CD14-positive monocyte (primary cell): Measurements from ENCODE around the gene PPIB. TPM values are rescaled to one million over a fixed set of nuclear protein-coding genes. Genes with fewer than 3 reads are reported as not detected.

ENCODE experiments used
- DNase-seq, 3 donors: peaks; one replicate each; pipeline ENCODE4 v3.0.0-alpha.2; 2011 to 2022
- H2AFZ ChIP-seq: 2 replicates; pipeline ENCODE4 v1.6.0; 2012; ENCODE audit warnings: mild to moderate bottlenecking, low read depth, low read length, inconsistent platforms; ENCODE audit not compliant: insufficient read depth, poor library complexity, severe bottlenecking
- H3K27ac ChIP-seq, 2 donors: 1 replicate in 1 of 2; 2 replicates in 1 of 2; pipeline ENCODE4 v1.5.1; 2012 to 2013; ENCODE audit warnings: low read length in 2 of 2, control low read depth in 1 of 2, inconsistent platforms in 1 of 2, low read depth in 1 of 2, mild to moderate bottlenecking in 1 of 2
- H3K27me3 ChIP-seq, 2 donors: one replicate each; pipeline versions ENCODE4 v1.6.0 to v1.6.1; 2011 to 2013; ENCODE audit warnings: low read length in 2 of 2; ENCODE audit not compliant: control insufficient read depth in 2 of 2, insufficient read depth in 2 of 2
- H3K36me3 ChIP-seq, 2 donors: replicated peaks in 1 of 2; 1 replicate in 1 of 2; 2 replicates in 1 of 2; pipeline versions ENCODE4 v1.5.1 to v1.6.1; 2012 to 2013; ENCODE audit warnings: low read length in 2 of 2, control low read depth in 1 of 2, inconsistent platforms in 1 of 2, mild to moderate bottlenecking in 1 of 2; ENCODE audit not compliant: insufficient read depth in 2 of 2, control insufficient read depth in 1 of 2
- H3K4me1 ChIP-seq, 2 donors: 1 replicate in 1 of 2; 2 replicates in 1 of 2; pipeline versions ENCODE4 v1.5.1 to v1.6.1; 2012 to 2013; ENCODE audit warnings: low read length in 2 of 2, control low read depth in 1 of 2, inconsistent platforms in 1 of 2, mild to moderate bottlenecking in 1 of 2, moderate library complexity in 1 of 2; ENCODE audit not compliant: insufficient read depth in 2 of 2, control insufficient read depth in 1 of 2
- H3K4me2 ChIP-seq: replicated peaks from 2 replicates; pipeline ENCODE3; 2012; ENCODE audit warnings: low read length, moderate library complexity, mild to moderate bottlenecking; ENCODE audit not compliant: poor library complexity, severe bottlenecking; ENCODE audit errors: extremely low read depth
- H3K4me3 ChIP-seq, 3 experiments: fragments of 200-600 bp in 1 of 3; sonication (generic) in 1 of 3; replicated peaks in 1 of 3; 1 replicate in 2 of 3; 2 replicates in 1 of 3; pipeline ENCODE4 v1.5.1; 2011 to 2013; ENCODE audit warnings: low read length in 3 of 3, mild to moderate bottlenecking in 3 of 3, control low read depth in 2 of 3, low read depth in 2 of 3, inconsistent platforms in 1 of 3, moderate library complexity in 1 of 3
- H3K79me2 ChIP-seq: 2 replicates; pipeline ENCODE4 v1.6.0; 2012; ENCODE audit warnings: mild to moderate bottlenecking, control low read depth, inconsistent platforms, low read length, moderate library complexity; ENCODE audit not compliant: insufficient read depth
- H3K9ac ChIP-seq: 2 replicates; pipeline ENCODE4 v1.6.0; 2017; ENCODE audit warnings: low read length, mild to moderate bottlenecking; ENCODE audit not compliant: insufficient read depth, poor library complexity, severe bottlenecking
- H3K9me3 ChIP-seq, 2 donors: replicated peaks in 1 of 2; 1 replicate in 1 of 2; 2 replicates in 1 of 2; pipeline versions ENCODE4 v1.5.1 to v1.6.1; 2012 to 2013; ENCODE audit warnings: low read length in 2 of 2, control low read depth in 1 of 2; ENCODE audit not compliant: control insufficient read depth in 1 of 2, insufficient read depth in 1 of 2
- H4K20me1 ChIP-seq: 2 replicates; pipeline ENCODE4 v1.6.0; 2012; ENCODE audit warnings: mild to moderate bottlenecking, low read length, control low read depth, moderate library complexity; ENCODE audit not compliant: insufficient read depth
- H3K27ac Mint-ChIP-seq, 7 donors: one replicate each; pipeline ENCODE4 v1.8.0; 2020; ENCODE audit warnings: mild to moderate bottlenecking in 7 of 7, mixed read lengths in 7 of 7, moderate library complexity in 6 of 7, inconsistent platforms in 2 of 7
- H3K27me3 Mint-ChIP-seq, 3 donors: one replicate each; pipeline ENCODE4 v1.8.0; 2021 to 2022; ENCODE audit warnings: low read depth in 3 of 3, mild to moderate bottlenecking in 3 of 3, mixed read lengths in 3 of 3, moderate library complexity in 3 of 3, inconsistent platforms in 1 of 3
- H3K36me3 Mint-ChIP-seq, 2 donors: one replicate each; pipeline ENCODE4 v1.8.0; 2020; ENCODE audit warnings: mixed read lengths in 2 of 2, inconsistent platforms in 1 of 2, mild to moderate bottlenecking in 1 of 2
- H3K4me1 Mint-ChIP-seq: one replicate; pipeline ENCODE4 v1.8.0; 2020; ENCODE audit warnings: mild to moderate bottlenecking, mixed read lengths
- H3K4me3 Mint-ChIP-seq, 2 donors: one replicate each; pipeline ENCODE4 v1.8.0; 2020; ENCODE audit warnings: mild to moderate bottlenecking in 2 of 2, mixed read lengths in 2 of 2, moderate library complexity in 1 of 2
- H3K9me3 Mint-ChIP-seq, 7 donors: one replicate each; pipeline ENCODE4 v1.8.0; 2020 to 2022; ENCODE audit warnings: mixed read lengths in 7 of 7, mild to moderate bottlenecking in 6 of 7, moderate library complexity in 6 of 7, inconsistent platforms in 2 of 7
- CTCF ChIP-seq: fragments of 200-600 bp; IDR thresholded peaks from one replicate; pipeline ENCODE4 v1.8.0; 2022; ENCODE audit warnings: antibody characterized with exemption, mild to moderate bottlenecking
- WGBS: methylation state at CpG from one replicate; pipeline ENCODE4 v1.1.5; 2013; ENCODE audit warnings: missing lambda C conversion rate; ENCODE audit not compliant: insufficient coverage; 5-methylcytosine and 5-hydroxymethylcytosine counted together
- intact Hi-C, 2 donors: fragments of 100-400 bp; cut with micrococcal nuclease; formaldehyde crosslinking; loops; one replicate each; pipeline versions ENCODE4 v1.15.0 to v1.15.1; 2023
- polyA plus RNA-seq, 3 donors: library from polyadenylated mRNA; depleted of rRNA in 1 of 3; unstranded in 2 of 3; stranded (reverse) in 1 of 3; fragments of 300-500 nt in 2 of 3; fragments of >200 nt in 1 of 3; fragmentation: Illumina TruSeq in 2 of 3; gene quantifications; 1 replicate in 2 of 3; 2 replicates in 1 of 3; pipeline ENCODE4 v1.2.3, GENCODE V29; 2012 to 2021

Gene PPIB
- polyA plus RNA-seq, 3 donors, result 224 to 532 (median 520) TPM

- H3K4me1 Mint-ChIP-seq, result peaks cover 23% of the 10 kb centered on the region
- WGBS, result 98% methylated on average over 15 of the region's 26 CpGs
- peaks cover 30 to 46% of the 10 kb centered on the region in 2 donors for H3K36me3 Mint-ChIP-seq
- TF ChIP-seq CTCF, result no peak
- H3K27me3 Mint-ChIP-seq, result peaks cover 12 to 19% (median 17%) of the 10 kb centered on the region in 3 donors
- no peak overlapping the region for H3K4me3 ChIP-seq
- peaks cover 24% of the 10 kb centered on the region for H4K20me1 ChIP-seq
- intact Hi-C loops, result no loop called here
- H3K79me2 ChIP-seq, result no peaks in the 10 kb centered on the region
- no peak overlapping the region for H3K27ac ChIP-seq
- no peak for DNase-seq
- no peak overlapping the region for H3K9ac ChIP-seq
- peaks cover 25 to 32% of the 10 kb centered on the region in 2 donors for H3K4me1 ChIP-seq
- no peaks in the 10 kb centered on the region for H3K9me3 ChIP-seq
- H2AFZ ChIP-seq, result no peak overlapping the region
- H3K27me3 ChIP-seq, result peaks cover 9 to 11% of the 10 kb centered on the region in 2 donors
- H3K36me3 ChIP-seq, result peaks cover 33 to 41% of the 10 kb centered on the region in 2 donors
- H3K9me3 Mint-ChIP-seq, result no peaks in the 10 kb centered on the region
- H3K27ac Mint-ChIP-seq, result no peak overlapping the region
- H3K4me3 Mint-ChIP-seq, result no peak overlapping the region
- H3K4me2 ChIP-seq, result no peak overlapping the region
Observed at GRCh38 chr15:64146885-64147681, 15.7 kb downstream of the PPIB start.

GRCh38 chr15:64146520-64146884, 16.3 kb downstream of the PPIB start:
- TF ChIP-seq CTCF, result no peak
- H3K4me1 Mint-ChIP-seq, result peaks cover 21% of the 10 kb centered on the region
- H3K27me3 Mint-ChIP-seq, result peaks cover 12 to 15% (median 14%) of the 10 kb centered on the region in 3 donors
- Histone ChIP-seq H3K27me3 (peaks cover 5 to 6% of the 10 kb centered on the region in 2 donors), H3K36me3 (peaks cover 37 to 47% of the 10 kb centered on the region in 2 donors), H3K27ac (no peak overlapping the region), H3K9me3 (no peaks in the 10 kb centered on the region), H3K4me1 (peaks cover 20 to 26% of the 10 kb centered on the region in 2 donors), H3K4me2 (no peak overlapping the region), H3K79me2 (no peaks in the 10 kb centered on the region), H2AFZ (no peak overlapping the region), H3K9ac (no peak overlapping the region), H3K4me3 (no peak overlapping the region), H4K20me1 (peaks cover 26% of the 10 kb centered on the region)
- peaks cover 34 to 52% of the 10 kb centered on the region in 2 donors for H3K36me3 Mint-ChIP-seq
- 100% methylated on average over 1 of the region's 3 CpGs for WGBS
- no peak overlapping the region for H3K27ac Mint-ChIP-seq
- H3K4me3 Mint-ChIP-seq, result no peak overlapping the region
- no peak for DNase-seq
- intact Hi-C loops, result no loop called here
- no peaks in the 10 kb centered on the region for H3K9me3 Mint-ChIP-seq
